ENCODE results near the gene CDK9.

The CDK9 gene

GRCh38 chr9:127812011-127812410 is 26.2 kb downstream of the CDK9 start:
- Histone ChIP-seq H3K4me1 (no peaks in the 10 kb centered on the region), H2AFZ (no peak overlapping the region), H3K27me3 (ENCODE audit: control insufficient read depth, insufficient read depth, low read length) (no peaks in the 10 kb centered on the region), H3K9ac (no peak overlapping the region), H3K27ac (no peak overlapping the region), H3K9me3 (ENCODE audit: control insufficient read depth, low read length) (no peaks in the 10 kb centered on the region), H3K36me3 (ENCODE audit: control insufficient read depth, insufficient read depth, low read length) (no peaks in the 10 kb centered on the region), H3K4me3 (ENCODE audit: low read depth, low read length) (no peak overlapping the region), H3K4me2 (ENCODE audit: low read length) (no peak overlapping the region), H3K79me2 (no peaks in the 10 kb centered on the region)
- no peak for TF ChIP-seq CTCF (IDR thresholded peaks at IDR 0.05)

GRCh38 chr9:127812936-127813675 is 27.3 kb downstream of the CDK9 start:
- Histone ChIP-seq H3K4me2 (ENCODE audit: low read length) (no peak overlapping the region), H3K27ac (no peak overlapping the region), H3K9me3 (ENCODE audit: control insufficient read depth, low read length) (no peaks in the 10 kb centered on the region), H3K36me3 (ENCODE audit: control insufficient read depth, insufficient read depth, low read length) (no peaks in the 10 kb centered on the region), H3K9ac (no peak overlapping the region), H2AFZ (no peak overlapping the region), H3K79me2 (no peaks in the 10 kb centered on the region), H3K4me1 (no peaks in the 10 kb centered on the region), H3K4me3 (ENCODE audit: low read depth, low read length) (no peak overlapping the region), H3K27me3 (ENCODE audit: control insufficient read depth, insufficient read depth, low read length) (no peaks in the 10 kb centered on the region)
- no peak for TF ChIP-seq CTCF (IDR thresholded peaks at IDR 0.05)

GRCh38 chr9:127813686-127814226 is 27.9 kb downstream of the CDK9 start:
- Histone ChIP-seq H3K27ac (no peak overlapping the region), H3K9ac (no peak overlapping the region), H3K4me1 (no peaks in the 10 kb centered on the region), H3K79me2 (no peaks in the 10 kb centered on the region), H3K4me3 (ENCODE audit: low read depth, low read length) (no peak overlapping the region), H3K4me2 (ENCODE audit: low read length) (no peak overlapping the region), H3K36me3 (ENCODE audit: control insufficient read depth, insufficient read depth, low read length) (no peaks in the 10 kb centered on the region), H3K27me3 (ENCODE audit: control insufficient read depth, insufficient read depth, low read length) (no peaks in the 10 kb centered on the region), H3K9me3 (ENCODE audit: control insufficient read depth, low read length) (no peaks in the 10 kb centered on the region), H2AFZ (no peak overlapping the region)
- no peak for TF ChIP-seq CTCF (IDR thresholded peaks at IDR 0.05)

- no peaks in the 10 kb centered on the region for H3K36me3 ChIP-seq (ENCODE audit: control insufficient read depth, insufficient read depth, low read length)
- H3K4me2 ChIP-seq (ENCODE audit: low read length), result no peak overlapping the region
- no peaks in the 10 kb centered on the region for H3K79me2 ChIP-seq
- no peaks in the 10 kb centered on the region for H3K27me3 ChIP-seq (ENCODE audit: control insufficient read depth, insufficient read depth, low read length)
- H3K4me1 ChIP-seq, result no peaks in the 10 kb centered on the region
- H3K9me3 ChIP-seq (ENCODE audit: control insufficient read depth, low read length), result no peaks in the 10 kb centered on the region
- no peak for TF ChIP-seq CTCF (IDR thresholded peaks at IDR 0.05)
- H3K9ac ChIP-seq, result no peak overlapping the region
- no peak overlapping the region for H2AFZ ChIP-seq
- no peak overlapping the region for H3K27ac ChIP-seq
- H3K4me3 ChIP-seq (ENCODE audit: low read depth, low read length), result no peak overlapping the region
Measured at GRCh38 chr9:127814619-127815511, 29.0 kb downstream of the CDK9 start.
